GM23338 (cell line): ENCODE results near the gene ATAD2B. TPM values are rescaled to one million over a fixed set of nuclear protein-coding genes. Genes with fewer than 3 reads are reported as not detected.

ENCODE experiments used
- ATAC-seq: fragments of 200-7000 bp; cut with Tn5 transposase; 3 replicates; pipeline ENCODE4 v1.9.1; 2020
- DNase-seq: peaks from one replicate; pipeline ENCODE4 v3.0.0-alpha.2; 2015; ENCODE audit warnings: low spot score
- H2AFZ ChIP-seq: fragments of 200-600 bp; sonication (generic); 2 replicates; pipeline ENCODE4 v1.8.0; 2016; ENCODE audit warnings: antibody characterized with exemption, mild to moderate bottlenecking, moderate library complexity
- H3F3A ChIP-seq: fragments of 200-600 bp; sonication (generic); replicated peaks from 2 replicates; pipeline ENCODE4 v1.8.0; 2017; ENCODE audit warnings: antibody characterized with exemption, mixed run types, low read depth
- H3K27ac ChIP-seq: fragments of 200-600 bp; sonication (generic); 2 replicates; pipeline ENCODE4 v1.6.1; 2016; ENCODE audit warnings: low read depth
- H3K27me3 ChIP-seq: fragments of 200-600 bp; sonication (generic); 2 replicates; pipeline ENCODE4 v1.8.0; 2016; ENCODE audit warnings: mild to moderate bottlenecking, mixed run types, moderate library complexity; ENCODE audit not compliant: insufficient read depth
- H3K36me3 ChIP-seq: fragments of 200-600 bp; sonication (generic); 2 replicates; pipeline ENCODE4 v1.8.0; 2016; ENCODE audit warnings: mild to moderate bottlenecking; ENCODE audit not compliant: insufficient read depth
- H3K4me1 ChIP-seq: fragments of 200-600 bp; sonication (generic); 2 replicates; pipeline ENCODE4 v1.8.0; 2016; ENCODE audit warnings: mild to moderate bottlenecking, moderate library complexity; ENCODE audit not compliant: insufficient read depth
- H3K4me2 ChIP-seq: fragments of 200-600 bp; sonication (generic); 2 replicates; pipeline ENCODE4 v1.7.1; 2017; ENCODE audit warnings: mixed run types
- H3K4me3 ChIP-seq: fragments of 200-600 bp; sonication (generic); 2 replicates; pipeline ENCODE4 v1.6.1; 2016; ENCODE audit warnings: mixed run types
- H3K79me2 ChIP-seq: fragments of 200-600 bp; sonication (generic); replicated peaks from 2 replicates; pipeline ENCODE4 v1.8.0; 2017; ENCODE audit warnings: mild to moderate bottlenecking; ENCODE audit not compliant: insufficient read depth
- H3K9me2 ChIP-seq: fragments of 200-600 bp; sonication (generic); 2 replicates; pipeline ENCODE4 v1.8.0; 2017; ENCODE audit not compliant: insufficient read depth
- H4K20me1 ChIP-seq: fragments of 200-600 bp; sonication (generic); replicated peaks from 2 replicates; pipeline ENCODE4 v1.8.0; 2017; ENCODE audit warnings: mild to moderate bottlenecking; ENCODE audit not compliant: insufficient read depth
- H3K27ac Mint-ChIP-seq: 2 replicates; pipeline ENCODE4 v1.8.0; 2020; ENCODE audit warnings: inconsistent platforms, mild to moderate bottlenecking, moderate library complexity, mixed read lengths
- H3K27me3 Mint-ChIP-seq: 3 replicates; pipeline ENCODE4 v1.8.0; 2022; ENCODE audit warnings: low read depth, mild to moderate bottlenecking, moderate library complexity, mixed read lengths, inconsistent platforms; ENCODE audit not compliant: insufficient read depth, poor library complexity
- H3K36me3 Mint-ChIP-seq: 3 replicates; pipeline ENCODE4 v1.8.0; 2021; ENCODE audit warnings: low read depth, mild to moderate bottlenecking, inconsistent platforms, moderate library complexity, mixed read lengths
- H3K4me1 Mint-ChIP-seq: 3 replicates; pipeline ENCODE4 v1.8.0; 2020; ENCODE audit warnings: mild to moderate bottlenecking, inconsistent platforms, mixed read lengths
- H3K4me3 Mint-ChIP-seq: 3 replicates; pipeline ENCODE4 v1.8.0; 2021; ENCODE audit warnings: moderate library complexity, mild to moderate bottlenecking, inconsistent platforms, mixed read lengths
- H3K9me3 Mint-ChIP-seq: 3 replicates; pipeline ENCODE4 v1.8.0; 2020; ENCODE audit warnings: moderate library complexity, mild to moderate bottlenecking, inconsistent platforms, mixed read lengths
- CREB1 ChIP-seq: fragments of 250-450 bp; sonication (Bioruptor Pico); IDR thresholded peaks from 2 replicates; pipeline ENCODE4 v1.5.0; 2020; ENCODE audit warnings: low read depth, mild to moderate bottlenecking, moderate library complexity
- EZH2 ChIP-seq: fragments of 200-600 bp; sonication (generic); IDR thresholded peaks from one replicate; pipeline ENCODE4 v1.8.0; 2017; ENCODE audit warnings: antibody characterized with exemption, mild to moderate bottlenecking, low read depth; ENCODE audit not compliant: unreplicated experiment
- EZH2phosphoT487 ChIP-seq: fragments of 200-600 bp; sonication (generic); IDR thresholded peaks from one replicate; pipeline ENCODE4 v1.8.1; 2018; ENCODE audit warnings: antibody characterized with exemption; ENCODE audit not compliant: unreplicated experiment
- JUNB ChIP-seq: IDR thresholded peaks from one replicate; pipeline ENCODE4 v1.6.1; 2016; ENCODE audit warnings: antibody characterized with exemption; ENCODE audit not compliant: unreplicated experiment
- NANOG ChIP-seq: IDR thresholded peaks from 2 replicates; pipeline ENCODE4 v1.6.1; 2016; ENCODE audit warnings: antibody characterized with exemption, borderline replicate concordance
- POLR2AphosphoS5 ChIP-seq: IDR thresholded peaks from 2 replicates; pipeline ENCODE4 v1.6.1; 2016; ENCODE audit warnings: antibody characterized with exemption, low read depth
- STAT1 ChIP-seq: IDR thresholded peaks from one replicate; pipeline ENCODE4 v1.6.1; 2016; ENCODE audit warnings: antibody characterized with exemption; ENCODE audit not compliant: unreplicated experiment
- ZNF114 ChIP-seq: fragments of 250-450 bp; sonication (Bioruptor Pico); IDR thresholded peaks from 2 replicates; pipeline ENCODE4 v1.5.0; 2020; ENCODE audit warnings: mild to moderate bottlenecking, moderate library complexity
- ZNF331 ChIP-seq: fragments of 250-450 bp; sonication (Bioruptor Pico); IDR thresholded peaks from 2 replicates; pipeline ENCODE4 v1.5.0; 2020; ENCODE audit warnings: low read depth, mild to moderate bottlenecking, moderate library complexity
- polyA plus RNA-seq: library from polyadenylated mRNA; unstranded; fragments of >200 nt; fragmentation: Nextera tagmentation; extraction: Ambion mirVana; gene quantifications from 2 replicates; pipeline ENCODE4 v1.2.1, GENCODE V29; 2016
- total RNA-seq: library from RNA; depleted of rRNA; stranded (reverse); fragments of >200 nt; shearing (Covaris generic); gene quantifications from 2 replicates; pipeline ENCODE4 v1.2.3, GENCODE V29; 2014
- TF ChIP-seq, protein P1 (sequence below): IDR thresholded peaks from 2 replicates; pipeline ENCODE4 v1.6.1; 2016; ENCODE audit warnings: antibody characterized with exemption
- TF ChIP-seq, protein P2 (sequence below), 2 experiments: fragments of 200-600 bp in 1 of 2; sonication (generic) in 1 of 2; conservative IDR thresholded peaks; 2 replicates each; pipeline versions ENCODE4 v1.5.1 to v1.6.1; 2016 to 2017; ENCODE audit warnings: antibody characterized with exemption in 2 of 2, low read depth in 2 of 2, mild to moderate bottlenecking in 2 of 2, moderate library complexity in 1 of 2
- TF ChIP-seq, protein P3 (sequence below): IDR thresholded peaks from one replicate; pipeline ENCODE4 v1.6.1; 2018; ENCODE audit warnings: antibody characterized with exemption; ENCODE audit not compliant: unreplicated experiment

ATAD2B gene
- total and polyA plus RNA-seq, 2 experiments from 2014 or later: 12.4 to 19.3 TPM

DNA sequence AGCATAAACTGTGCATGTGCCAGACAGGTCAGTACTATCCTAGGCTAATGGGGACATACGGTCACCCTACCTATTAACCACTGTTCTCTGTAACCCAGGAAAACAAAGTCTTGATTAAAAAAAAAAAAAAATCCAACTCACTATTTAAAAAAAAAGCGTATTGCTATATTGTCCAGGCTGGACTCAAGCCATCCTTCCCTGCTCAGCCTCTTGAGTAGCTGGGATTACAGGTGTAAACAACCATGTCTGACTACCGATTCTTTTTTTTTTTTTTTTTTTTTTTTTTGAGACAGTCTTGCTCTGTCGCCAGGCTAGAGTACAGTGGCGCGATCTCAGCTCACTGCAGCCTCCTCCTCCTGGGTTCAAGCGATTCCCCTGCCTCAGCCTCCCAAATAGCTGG is 11.6 kb downstream of the ATAD2B start:
- Histone ChIP-seq H3K27ac (no peak overlapping the region), H4K20me1 (0 out of 2 replicates have a peak, but pooled peaks cover 3% of the 10 kb centered on the region), H2AFZ (no peak overlapping the region), H3K9me2 (no peaks in the 10 kb centered on the region), H3F3A (no peaks in the 10 kb centered on the region), H3K36me3 (no peaks in the 10 kb centered on the region), H3K4me1 (peaks cover 10% of the 10 kb centered on the region), H3K27me3 (no peaks in the 10 kb centered on the region), H3K79me2 (peaks cover 100% of the 10 kb centered on the region), H3K4me3 (no peak overlapping the region), H3K4me2 (no peak overlapping the region)
- no peak for TF ChIP-seq NANOG
- TF ChIP-seq JUNB: no peak
- TF ChIP-seq, protein P1, sequence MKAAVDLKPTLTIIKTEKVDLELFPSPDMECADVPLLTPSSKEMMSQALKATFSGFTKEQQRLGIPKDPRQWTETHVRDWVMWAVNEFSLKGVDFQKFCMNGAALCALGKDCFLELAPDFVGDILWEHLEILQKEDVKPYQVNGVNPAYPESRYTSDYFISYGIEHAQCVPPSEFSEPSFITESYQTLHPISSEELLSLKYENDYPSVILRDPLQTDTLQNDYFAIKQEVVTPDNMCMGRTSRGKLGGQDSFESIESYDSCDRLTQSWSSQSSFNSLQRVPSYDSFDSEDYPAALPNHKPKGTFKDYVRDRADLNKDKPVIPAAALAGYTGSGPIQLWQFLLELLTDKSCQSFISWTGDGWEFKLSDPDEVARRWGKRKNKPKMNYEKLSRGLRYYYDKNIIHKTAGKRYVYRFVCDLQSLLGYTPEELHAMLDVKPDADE: no peak
- ATAC-seq (no peak), DNase-seq (no peak)
- no peaks in the 10 kb centered on the region for H3K36me3 Mint-ChIP-seq
- no peak overlapping the region for H3K27ac Mint-ChIP-seq
- no peaks in the 10 kb centered on the region for H3K9me3 Mint-ChIP-seq
- no peaks in the 10 kb centered on the region for H3K27me3 Mint-ChIP-seq
- H3K4me1 Mint-ChIP-seq: peaks cover 16% of the 10 kb centered on the region
- H3K4me3 Mint-ChIP-seq: no peak overlapping the region

DNA sequence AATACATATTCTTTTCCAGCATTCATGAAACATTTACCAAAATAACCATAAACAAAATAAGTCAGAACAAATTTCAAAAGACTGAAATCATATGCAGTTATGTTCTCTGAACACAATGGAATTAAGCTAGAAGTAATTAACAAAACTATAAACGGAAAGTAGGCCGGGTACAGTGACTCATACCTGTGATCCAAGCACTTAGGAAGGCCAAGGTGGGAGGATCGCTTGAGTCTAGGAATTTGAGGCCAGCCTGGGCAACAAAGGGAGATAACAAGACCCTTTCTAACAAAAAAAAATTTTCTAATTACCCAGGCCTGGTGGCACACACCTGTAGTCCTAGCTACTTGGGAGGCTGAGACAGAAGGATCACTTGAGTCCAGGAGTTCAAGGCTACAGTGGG is 14.9 kb downstream of the ATAD2B start:
- Mint-ChIP-seq H3K27me3 (no peaks in the 10 kb centered on the region), H3K4me3 (no peak overlapping the region), H3K27ac (no peak overlapping the region; the same call in 1 of the 2 replicates), H3K9me3 (no peaks in the 10 kb centered on the region), H3K4me1 (peaks cover 13% of the 10 kb centered on the region), H3K36me3 (no peaks in the 10 kb centered on the region; the same call in 2 of the 3 replicates)
- Histone ChIP-seq H3K36me3 (no peaks in the 10 kb centered on the region), H3K4me2 (no peak overlapping the region), H3F3A (no peaks in the 10 kb centered on the region), H2AFZ (no peak overlapping the region), H3K4me1 (peaks cover 8% of the 10 kb centered on the region), H4K20me1 (0 out of 2 replicates have a peak, but pooled peaks cover 3% of the 10 kb centered on the region), H3K79me2 (peaks cover 98% of the 10 kb centered on the region), H3K27me3 (no peaks in the 10 kb centered on the region), H3K9me2 (no peaks in the 10 kb centered on the region), H3K27ac (no peak overlapping the region), H3K4me3 (no peak overlapping the region)
- DNase-seq (no peak), ATAC-seq (no peak)
- TF ChIP-seq STAT1 (no peak), EZH2 (no peak), NANOG (no peak), ZNF331 (CRISPR knock-in tag) (no peak), POLR2AphosphoS5 (no peak), CREB1 (CRISPR knock-in tag) (no peak), ZNF114 (CRISPR knock-in tag) (no peak), EZH2phosphoT487 (no peak)
- TF ChIP-seq, protein P2, sequence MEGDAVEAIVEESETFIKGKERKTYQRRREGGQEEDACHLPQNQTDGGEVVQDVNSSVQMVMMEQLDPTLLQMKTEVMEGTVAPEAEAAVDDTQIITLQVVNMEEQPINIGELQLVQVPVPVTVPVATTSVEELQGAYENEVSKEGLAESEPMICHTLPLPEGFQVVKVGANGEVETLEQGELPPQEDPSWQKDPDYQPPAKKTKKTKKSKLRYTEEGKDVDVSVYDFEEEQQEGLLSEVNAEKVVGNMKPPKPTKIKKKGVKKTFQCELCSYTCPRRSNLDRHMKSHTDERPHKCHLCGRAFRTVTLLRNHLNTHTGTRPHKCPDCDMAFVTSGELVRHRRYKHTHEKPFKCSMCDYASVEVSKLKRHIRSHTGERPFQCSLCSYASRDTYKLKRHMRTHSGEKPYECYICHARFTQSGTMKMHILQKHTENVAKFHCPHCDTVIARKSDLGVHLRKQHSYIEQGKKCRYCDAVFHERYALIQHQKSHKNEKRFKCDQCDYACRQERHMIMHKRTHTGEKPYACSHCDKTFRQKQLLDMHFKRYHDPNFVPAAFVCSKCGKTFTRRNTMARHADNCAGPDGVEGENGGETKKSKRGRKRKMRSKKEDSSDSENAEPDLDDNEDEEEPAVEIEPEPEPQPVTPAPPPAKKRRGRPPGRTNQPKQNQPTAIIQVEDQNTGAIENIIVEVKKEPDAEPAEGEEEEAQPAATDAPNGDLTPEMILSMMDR (conservative IDR thresholded peaks at IDR 0.05; ENCODE audit: low read depth in 2 of 2): no peak
- TF ChIP-seq, protein P3, sequence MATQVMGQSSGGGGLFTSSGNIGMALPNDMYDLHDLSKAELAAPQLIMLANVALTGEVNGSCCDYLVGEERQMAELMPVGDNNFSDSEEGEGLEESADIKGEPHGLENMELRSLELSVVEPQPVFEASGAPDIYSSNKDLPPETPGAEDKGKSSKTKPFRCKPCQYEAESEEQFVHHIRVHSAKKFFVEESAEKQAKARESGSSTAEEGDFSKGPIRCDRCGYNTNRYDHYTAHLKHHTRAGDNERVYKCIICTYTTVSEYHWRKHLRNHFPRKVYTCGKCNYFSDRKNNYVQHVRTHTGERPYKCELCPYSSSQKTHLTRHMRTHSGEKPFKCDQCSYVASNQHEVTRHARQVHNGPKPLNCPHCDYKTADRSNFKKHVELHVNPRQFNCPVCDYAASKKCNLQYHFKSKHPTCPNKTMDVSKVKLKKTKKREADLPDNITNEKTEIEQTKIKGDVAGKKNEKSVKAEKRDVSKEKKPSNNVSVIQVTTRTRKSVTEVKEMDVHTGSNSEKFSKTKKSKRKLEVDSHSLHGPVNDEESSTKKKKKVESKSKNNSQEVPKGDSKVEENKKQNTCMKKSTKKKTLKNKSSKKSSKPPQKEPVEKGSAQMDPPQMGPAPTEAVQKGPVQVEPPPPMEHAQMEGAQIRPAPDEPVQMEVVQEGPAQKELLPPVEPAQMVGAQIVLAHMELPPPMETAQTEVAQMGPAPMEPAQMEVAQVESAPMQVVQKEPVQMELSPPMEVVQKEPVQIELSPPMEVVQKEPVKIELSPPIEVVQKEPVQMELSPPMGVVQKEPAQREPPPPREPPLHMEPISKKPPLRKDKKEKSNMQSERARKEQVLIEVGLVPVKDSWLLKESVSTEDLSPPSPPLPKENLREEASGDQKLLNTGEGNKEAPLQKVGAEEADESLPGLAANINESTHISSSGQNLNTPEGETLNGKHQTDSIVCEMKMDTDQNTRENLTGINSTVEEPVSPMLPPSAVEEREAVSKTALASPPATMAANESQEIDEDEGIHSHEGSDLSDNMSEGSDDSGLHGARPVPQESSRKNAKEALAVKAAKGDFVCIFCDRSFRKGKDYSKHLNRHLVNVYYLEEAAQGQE: no peak
